ENCODE data around the gene CSMD2. TPM values are rescaled to one million over a fixed set of nuclear protein-coding genes. Genes with fewer than 3 reads are reported as not detected.

Gene CSMD2
- total RNA-seq, 2 experiments from 2014 or later, result not detected

GRCh38 chr1:33725037-33725436 is 440.0 kb downstream of the CSMD2 start:
- H3K36me3 ChIP-seq (ENCODE audit: insufficient read depth, low read length), result no peaks in the 10 kb centered on the region
- no peak for TF ChIP-seq CTCF (IDR thresholded peaks at IDR 0.05)
- CTCF ChIA-PET, result no interaction called here
- POLR2A ChIA-PET, result no interaction called here
- peaks cover 0 to 3% of the 10 kb centered on the region in 2 experiments for H3K27me3 ChIP-seq (ENCODE audit: control insufficient read depth in 1 of 2, insufficient read depth in 2 of 2, low read length in 2 of 2)
- H3K27ac Mint-ChIP-seq, result no peak overlapping the region
- no peak overlapping the region for H3K27ac ChIP-seq (ENCODE audit: low read depth in 1 of 2, low read length in 2 of 2)
- DNase-seq, result no peak
- H3K4me1 ChIP-seq (ENCODE audit: insufficient read depth, low read length), result no peaks in the 10 kb centered on the region
- H3K36me3 Mint-ChIP-seq (ENCODE audit: low read depth), result no peaks in the 10 kb centered on the region
- H3K27me3 Mint-ChIP-seq, result peaks cover 12% of the 10 kb centered on the region
- intact Hi-C loops (cut with DNase I, micrococcal nuclease), result no loop called here
- no peaks in the 10 kb centered on the region for H3K4me1 Mint-ChIP-seq (ENCODE audit: low read depth)
- H3K4me3 ChIP-seq (ENCODE audit: low read length), result no peak overlapping the region
- H3K4me3 Mint-ChIP-seq, result no peak overlapping the region
- no peaks in the 10 kb centered on the region for H3K9me3 ChIP-seq (ENCODE audit: control insufficient read depth in 1 of 2, insufficient read depth in 1 of 2, low read length in 2 of 2)
- no peak for ATAC-seq (ENCODE audit: poor library complexity)
- no peaks in the 10 kb centered on the region for H3K9me3 Mint-ChIP-seq

DNA sequence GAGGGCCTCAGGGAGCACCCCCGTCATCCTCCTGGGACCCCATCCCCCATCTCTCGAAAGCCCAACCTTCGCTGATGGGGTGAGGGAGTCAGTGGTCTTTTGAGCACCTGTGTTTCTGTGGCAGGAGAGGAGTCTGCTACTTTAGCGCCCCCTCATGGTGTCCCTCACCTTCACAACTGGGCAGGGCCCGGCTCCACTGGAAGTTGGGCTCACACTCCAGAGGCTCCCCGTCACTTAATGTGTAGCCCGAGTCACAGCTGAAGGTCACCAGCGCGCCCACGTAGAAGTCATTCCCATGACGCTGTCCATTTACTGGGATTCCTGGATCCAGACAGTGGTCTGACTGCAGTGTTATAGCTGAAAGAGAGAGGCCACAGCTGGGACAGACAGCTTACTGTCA is 440.7 kb downstream of the CSMD2 start:
- intact Hi-C loops (cut with DNase I, micrococcal nuclease), result no loop called here
- no peak for DNase-seq
- no peak overlapping the region for H3K27ac ChIP-seq (ENCODE audit: low read depth in 1 of 2, low read length in 2 of 2)
- H3K36me3 ChIP-seq (ENCODE audit: insufficient read depth, low read length), result no peaks in the 10 kb centered on the region
- H3K4me3 Mint-ChIP-seq, result no peak overlapping the region
- no peak overlapping the region for H3K27ac Mint-ChIP-seq
- no peaks in the 10 kb centered on the region for H3K36me3 Mint-ChIP-seq (ENCODE audit: low read depth)
- ChIA-PET CTCF (no interaction called here), POLR2A (no interaction called here)
- ATAC-seq (ENCODE audit: poor library complexity), result no peak
- H3K27me3 ChIP-seq (ENCODE audit: control insufficient read depth in 1 of 2, insufficient read depth in 2 of 2, low read length in 2 of 2), result peaks cover 0 to 3% of the 10 kb centered on the region in 2 experiments
- peaks cover 12% of the 10 kb centered on the region for H3K27me3 Mint-ChIP-seq
- no peaks in the 10 kb centered on the region for H3K9me3 Mint-ChIP-seq
- no peaks in the 10 kb centered on the region for H3K4me1 Mint-ChIP-seq (ENCODE audit: low read depth)
- no peaks in the 10 kb centered on the region for H3K9me3 ChIP-seq (ENCODE audit: control insufficient read depth in 1 of 2, insufficient read depth in 1 of 2, low read length in 2 of 2)
- H3K4me3 ChIP-seq (ENCODE audit: low read length), result no peak overlapping the region
- no peak for TF ChIP-seq CTCF (IDR thresholded peaks at IDR 0.05)
- H3K4me1 ChIP-seq (ENCODE audit: insufficient read depth, low read length), result no peaks in the 10 kb centered on the region

GRCh38 chr1:33723251-33723650 is 441.8 kb downstream of the CSMD2 start:
- ATAC-seq (ENCODE audit: poor library complexity) (no peak), DNase-seq (no peak)
- no peaks in the 10 kb centered on the region for H3K27me3 ChIP-seq (ENCODE audit: control insufficient read depth in 1 of 2, insufficient read depth in 2 of 2, low read length in 2 of 2)
- POLR2A ChIA-PET, result no interaction called here
- H3K27me3 Mint-ChIP-seq, result peaks cover 5% of the 10 kb centered on the region
- no peak overlapping the region for H3K27ac ChIP-seq (ENCODE audit: low read depth in 1 of 2, low read length in 2 of 2)
- H3K4me1 ChIP-seq (ENCODE audit: insufficient read depth, low read length), result no peaks in the 10 kb centered on the region
- no peaks in the 10 kb centered on the region for H3K36me3 Mint-ChIP-seq (ENCODE audit: low read depth)
- no peak overlapping the region for H3K4me3 ChIP-seq (ENCODE audit: low read length)
- TF ChIP-seq CTCF (IDR thresholded peaks at IDR 0.05), result no peak
- H3K27ac Mint-ChIP-seq, result no peak overlapping the region
- no peaks in the 10 kb centered on the region for H3K4me1 Mint-ChIP-seq (ENCODE audit: low read depth)
- H3K36me3 ChIP-seq (ENCODE audit: insufficient read depth, low read length), result no peaks in the 10 kb centered on the region
- CTCF ChIA-PET, result no interaction called here
- H3K9me3 Mint-ChIP-seq, result no peaks in the 10 kb centered on the region
- H3K9me3 ChIP-seq (ENCODE audit: control insufficient read depth in 1 of 2, insufficient read depth in 1 of 2, low read length in 2 of 2), result no peaks in the 10 kb centered on the region
- intact Hi-C loops (cut with DNase I, micrococcal nuclease), result no loop called here
- no peak overlapping the region for H3K4me3 Mint-ChIP-seq

All from CD4-positive, alpha-beta T cell (primary cell).